Iris pigment epithelial cell (primary cell): ENCODE results near the gene ID2.
A peak's percentile ranks its signal among the peaks of the same experiment; 100 is the strongest.

Source experiments
- DNase-seq: peaks from one replicate; pipeline ENCODE4 v3.0.0-alpha.2; 2011; ENCODE audit warnings: low read depth

ID2 gene

GRCh38 chr2:8669157-8669817 lies 12.6 kb upstream of the ID2 start:
- DNase-seq = no peak

DNA sequence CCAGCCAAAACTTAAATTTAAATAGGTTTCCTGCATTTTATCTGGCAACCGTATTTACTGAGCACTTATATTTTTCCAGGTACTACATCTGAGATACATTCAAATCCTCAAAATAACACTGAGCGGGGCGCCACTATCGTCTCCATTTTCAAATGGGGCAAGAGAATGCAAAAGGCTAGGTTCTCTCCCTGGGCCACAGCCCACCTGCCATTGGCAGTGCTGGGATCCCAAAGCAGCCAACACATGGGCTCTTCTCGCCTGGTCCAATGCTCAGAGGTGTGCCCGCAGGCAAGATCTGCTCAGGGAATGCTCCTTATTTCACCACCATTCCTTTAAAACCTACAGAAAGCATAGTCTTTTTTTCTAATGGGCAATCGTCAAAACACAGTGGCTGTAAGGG lies 11.3 kb upstream of the ID2 start:
- no peak for DNase-seq

GRCh38 chr2:8671176-8671575 lies 10.7 kb upstream of the ID2 start:
- DNase-seq = no peak

DNA sequence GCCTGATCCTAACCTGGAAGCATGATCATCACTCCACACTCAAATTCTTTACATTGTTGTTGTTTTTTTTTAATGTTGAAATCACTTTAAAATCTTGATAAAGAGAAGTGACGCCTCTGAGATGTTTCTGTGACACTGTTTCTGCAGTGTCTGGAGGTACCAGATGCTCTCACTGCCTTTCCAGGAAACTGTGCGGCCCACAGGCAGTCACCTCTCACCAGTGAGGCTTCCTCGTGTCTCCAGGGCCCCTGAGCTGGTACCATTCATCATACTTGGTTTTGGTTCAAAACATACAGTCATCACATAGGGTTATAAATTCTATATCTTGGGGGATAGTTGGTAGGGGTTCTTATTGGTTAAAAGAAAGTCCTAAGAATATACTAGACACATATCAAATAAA lies 10.1 kb upstream of the ID2 start:
- no peak for DNase-seq

DNA sequence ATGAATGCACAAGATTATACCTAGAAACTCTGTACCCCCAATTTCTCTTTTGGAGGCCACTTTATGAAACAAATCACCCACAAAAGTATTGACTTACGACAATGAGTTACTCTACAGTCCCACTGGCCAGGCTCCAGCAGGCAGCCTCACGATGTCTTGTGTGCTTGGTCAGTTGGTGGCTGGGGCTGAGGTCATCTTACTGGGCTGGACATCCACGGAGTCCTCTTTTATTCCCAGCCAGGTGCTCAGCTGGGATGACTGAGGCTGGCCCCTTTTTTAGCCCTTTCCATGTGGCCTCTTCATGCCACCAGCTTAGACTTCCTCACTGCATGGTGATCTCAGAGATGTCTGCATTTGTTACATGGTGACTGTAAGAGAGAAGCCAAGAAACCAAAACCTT lies 8.9 kb upstream of the ID2 start:
- no peak for DNase-seq

DNA sequence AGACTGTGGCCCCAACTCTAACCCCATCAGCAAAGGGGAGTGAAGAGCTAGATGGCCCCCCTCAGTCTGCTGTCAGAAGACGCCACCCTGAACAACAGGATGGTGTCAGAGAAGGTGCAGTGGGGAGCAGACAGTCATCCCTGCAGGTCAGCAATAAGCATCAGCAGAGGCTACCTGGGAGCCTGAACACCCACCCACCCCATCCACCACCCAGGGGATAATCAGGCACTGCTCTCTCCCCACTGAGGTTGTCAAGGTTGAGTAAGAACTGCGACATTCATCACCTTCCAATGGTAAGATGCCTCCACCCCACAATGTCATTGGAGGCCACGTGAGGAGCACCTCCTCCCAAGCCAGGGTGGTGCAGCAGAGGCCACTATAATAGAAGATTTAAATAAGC lies 8.5 kb upstream of the ID2 start:
- DNase-seq = no peak

DNA sequence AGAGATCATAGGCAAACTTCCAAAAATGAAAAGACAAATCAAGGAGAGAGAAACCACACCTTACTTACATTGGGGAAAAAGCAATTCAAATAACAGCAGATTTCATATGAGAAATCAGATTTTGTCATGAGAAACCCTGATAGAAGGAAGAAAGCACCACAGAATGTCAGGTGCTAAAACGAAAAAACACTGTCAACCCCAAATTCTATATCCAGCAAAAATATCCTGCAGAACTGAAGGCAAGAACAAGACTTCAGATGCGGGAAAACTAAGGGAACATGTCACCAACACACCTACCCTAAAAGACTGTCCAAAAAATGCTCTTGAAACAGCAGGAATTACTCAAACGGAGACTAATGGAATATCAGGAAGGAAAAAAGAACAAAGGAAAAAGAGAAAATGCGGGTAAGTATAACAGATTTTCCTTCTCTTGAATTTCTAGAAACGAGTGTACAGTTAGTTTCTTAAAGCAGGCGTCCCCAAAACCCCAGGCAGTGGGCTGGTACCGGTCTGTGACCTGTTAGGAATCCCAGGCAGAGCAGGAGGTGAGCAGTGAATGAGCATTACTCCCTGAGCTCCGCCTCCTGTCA lies 7.3 kb upstream of the ID2 start:
- no peak for DNase-seq

DNA sequence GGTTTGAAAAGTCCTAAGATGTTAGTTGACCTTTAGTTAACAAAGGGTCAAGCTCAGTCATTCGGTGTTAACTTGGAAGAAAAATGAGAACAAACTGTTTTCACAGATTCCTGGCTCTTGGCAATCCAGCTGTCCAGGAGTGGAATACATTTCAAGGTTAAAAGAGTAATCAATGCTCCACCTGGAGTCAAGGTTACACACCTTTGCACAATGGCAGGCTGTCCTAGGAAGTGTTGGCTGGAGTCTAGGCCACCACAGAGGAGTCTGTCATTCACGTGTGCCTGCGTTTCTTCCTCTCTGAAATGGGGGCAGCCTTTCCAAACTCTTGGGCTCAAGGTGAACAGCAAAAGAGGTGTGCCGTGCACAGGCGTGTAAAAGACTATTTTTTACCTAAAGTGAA lies 6.3 kb upstream of the ID2 start:
- no peak for DNase-seq

DNA sequence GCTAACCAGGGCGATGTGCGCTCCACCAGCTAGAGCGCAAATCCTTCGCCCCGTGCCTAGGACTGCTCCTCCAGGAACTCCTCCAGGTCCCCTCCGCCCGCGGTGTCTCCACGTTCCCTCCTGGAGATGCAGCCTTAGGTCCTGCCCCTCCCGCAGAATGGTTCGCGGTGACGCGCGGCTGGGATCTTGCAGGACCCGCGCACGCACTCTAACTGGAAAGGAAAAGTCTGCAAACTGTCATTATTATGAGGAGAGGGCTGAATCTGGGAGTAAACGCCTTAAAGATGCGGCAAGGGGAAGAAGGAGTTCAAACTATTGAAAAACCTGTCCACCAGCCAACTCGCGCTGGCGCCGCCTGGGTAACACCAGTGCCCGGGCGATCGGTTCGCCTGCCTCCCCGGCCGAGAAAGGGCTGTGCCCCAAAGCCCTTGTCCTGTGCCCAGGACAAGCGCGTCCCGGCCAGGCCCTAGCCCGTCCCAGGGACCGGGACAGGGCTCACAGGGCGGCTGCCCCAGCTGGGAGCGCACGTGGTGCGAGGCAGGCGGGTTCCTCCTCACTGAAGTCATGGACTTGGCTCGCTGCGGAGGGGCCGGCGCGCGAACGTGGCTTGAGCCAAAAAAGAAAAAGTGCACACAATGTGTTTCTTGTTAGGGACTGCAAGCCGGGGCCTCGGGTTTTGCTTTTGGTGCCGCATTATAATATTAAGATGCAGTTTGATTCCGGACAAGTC lies 5.5 kb upstream of the ID2 start:
- DNase-seq = peak; percentile 65

GRCh38 chr2:8676921-8677645 lies 4.8 kb upstream of the ID2 start:
- no peak for DNase-seq

DNA sequence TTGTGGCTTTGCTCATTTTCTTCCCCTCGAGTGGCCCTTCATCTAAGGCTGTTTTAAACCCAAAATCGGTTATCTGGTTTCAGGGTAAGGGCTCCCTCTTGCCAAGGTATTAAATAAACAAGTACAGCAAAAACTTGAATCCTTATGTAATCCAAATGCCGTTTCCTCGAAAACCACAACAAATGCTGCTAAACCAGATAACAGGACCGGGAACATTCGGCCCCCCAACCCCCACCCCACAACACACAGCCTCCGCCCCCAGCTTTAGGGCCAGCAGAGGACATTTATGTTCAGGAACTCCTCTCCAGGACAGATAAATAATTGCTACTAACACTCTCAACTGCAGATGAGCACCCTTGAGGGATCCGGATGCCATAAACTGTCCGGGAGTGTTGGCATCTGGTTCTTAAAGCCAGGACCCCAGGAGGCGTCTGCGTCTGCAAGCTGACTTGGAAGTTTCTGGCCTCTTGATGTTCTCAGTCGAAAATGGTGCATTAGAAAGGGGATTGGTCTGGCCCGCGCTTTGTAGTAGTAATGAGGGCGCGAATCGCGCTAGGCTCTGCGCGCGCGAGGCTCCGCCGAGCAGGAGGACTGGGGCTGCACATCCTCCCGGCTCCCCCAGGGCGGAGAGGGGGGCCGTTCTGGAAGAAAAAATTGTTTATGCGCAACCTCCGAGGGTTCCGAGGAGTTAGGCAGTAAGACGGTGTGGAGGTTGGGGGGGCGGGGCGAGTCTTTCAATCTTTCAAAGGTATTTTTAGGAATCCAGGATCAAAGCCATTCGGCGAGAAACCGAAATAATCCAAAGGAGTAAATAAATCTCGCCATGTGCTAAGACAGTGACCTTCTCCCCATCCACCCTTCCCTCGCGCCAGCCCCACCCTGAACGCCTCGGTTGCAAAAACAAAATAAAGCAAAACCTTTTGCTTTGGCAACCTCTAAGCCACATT lies 3.9 kb upstream of the ID2 start:
- DNase-seq = peak; percentile 58

- DNase-seq = peak; percentile 94
These were observed 2.9 kb upstream of the ID2 start for GRCh38 chr2:8678731-8679566.

DNA sequence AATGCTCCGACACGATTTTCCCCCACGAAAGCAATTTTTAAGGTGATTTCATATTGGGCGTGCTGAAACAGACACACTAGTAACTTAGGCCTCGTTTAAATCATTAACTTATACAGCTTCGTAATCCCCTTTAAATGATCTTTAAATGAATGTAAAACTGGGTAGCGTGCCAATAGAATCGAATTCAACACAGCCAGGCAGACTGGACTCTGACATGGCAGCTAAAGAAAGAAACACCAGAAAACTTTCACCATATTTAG lies 2.4 kb upstream of the ID2 start:
- no peak for DNase-seq

- DNase-seq = peak; percentile 22
These were observed 1.8 kb upstream of the ID2 start for GRCh38 chr2:8679827-8680731.

- DNase-seq = peak; percentile 89
These were observed 765 bp upstream of the ID2 start for GRCh38 chr2:8680822-8681760.

DNA sequence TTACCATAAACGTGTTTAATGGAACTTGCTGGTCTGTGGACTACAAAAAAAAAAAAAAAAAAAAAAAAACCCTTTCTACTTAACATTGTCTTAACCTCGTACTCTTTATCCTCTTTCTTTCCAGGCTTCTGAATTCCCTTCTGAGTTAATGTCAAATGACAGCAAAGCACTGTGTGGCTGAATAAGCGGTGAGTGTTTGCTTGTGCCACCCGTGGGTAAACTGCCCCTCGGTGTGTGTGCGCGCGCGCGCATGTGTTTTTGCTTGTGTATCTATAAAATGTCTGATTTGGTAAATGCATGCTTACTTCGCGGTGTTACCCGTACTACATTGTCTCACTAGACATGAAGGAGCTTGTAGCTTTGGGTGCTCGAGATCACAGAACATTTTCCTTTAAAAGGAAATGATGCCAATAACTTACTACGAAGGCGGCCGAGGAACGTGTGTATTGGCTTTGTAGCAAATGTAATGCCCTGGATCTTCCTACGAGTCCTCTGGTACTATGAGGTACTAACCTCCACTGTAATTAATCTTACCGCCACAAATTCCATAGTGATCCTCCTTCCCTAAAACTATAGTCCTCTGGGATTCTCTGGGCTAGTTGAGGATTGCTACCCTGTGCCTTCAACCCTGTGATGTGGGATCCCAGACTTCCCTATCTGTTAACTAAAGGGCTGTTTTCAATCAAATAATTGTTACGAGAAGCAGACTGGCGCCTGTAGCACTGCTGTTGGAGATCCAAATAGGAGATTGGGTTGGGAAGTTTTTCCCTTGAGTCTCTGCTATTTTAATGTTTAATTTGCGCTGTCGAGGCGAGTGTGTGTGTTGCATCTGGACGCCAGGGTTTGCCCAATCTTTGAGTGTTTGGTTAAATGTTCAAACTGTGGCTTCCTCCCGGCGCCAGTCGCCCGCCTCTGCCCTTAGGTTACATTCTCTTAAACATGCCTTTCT lies 1.1 kb downstream of the ID2 start:
- peak; percentile 32 for DNase-seq

GRCh38 chr2:8684540-8684877 lies 2.7 kb downstream of the ID2 start:
- no peak for DNase-seq
